Stromal cell of bone marrow (primary cell): Measurements from ENCODE around the gene MMD.
"Not testable (repeated sequence)": the region's sequence is repeated elsewhere in the genome, so short reads cannot be mapped to it uniquely, and the experiment has no call there.

Source experiments
- DNase-seq: peaks from one replicate; pipeline ENCODE4 v3.0.0-alpha.2; 2012; ENCODE audit warnings: low read depth

MMD gene

GRCh38 chr17:55391764-55392467, 29.7 kb downstream of the MMD start:
- DNase-seq, result no peak

DNA sequence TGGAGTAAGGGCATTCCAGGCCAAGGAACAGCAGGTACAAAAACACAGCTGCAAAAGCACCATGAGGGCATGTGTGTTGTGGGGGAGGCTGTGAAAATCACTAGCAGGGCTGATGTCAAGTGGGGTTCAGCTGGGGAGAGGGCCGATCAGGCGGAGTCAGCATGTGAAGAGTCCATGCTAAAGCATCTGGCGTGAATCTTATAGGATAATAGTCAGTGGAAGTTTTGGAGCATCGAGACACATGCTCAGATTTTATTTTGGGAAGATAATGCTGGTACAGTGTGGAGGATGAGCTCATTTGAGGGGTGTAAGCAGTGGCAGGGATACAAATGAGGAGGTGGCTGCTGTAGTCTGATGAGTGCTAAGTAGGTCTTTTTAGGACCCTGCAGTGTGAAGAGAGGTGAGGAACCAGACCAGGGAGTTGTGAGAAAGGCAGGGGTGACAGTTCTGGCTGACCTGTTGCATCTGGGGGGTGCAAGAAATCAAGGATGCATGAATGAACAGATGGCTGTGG, 30.3 kb downstream of the MMD start:
- no peak for DNase-seq

- DNase-seq, result no peak
These were observed 31.2 kb downstream of the MMD start for GRCh38 chr17:55390364-55390977.

DNA sequence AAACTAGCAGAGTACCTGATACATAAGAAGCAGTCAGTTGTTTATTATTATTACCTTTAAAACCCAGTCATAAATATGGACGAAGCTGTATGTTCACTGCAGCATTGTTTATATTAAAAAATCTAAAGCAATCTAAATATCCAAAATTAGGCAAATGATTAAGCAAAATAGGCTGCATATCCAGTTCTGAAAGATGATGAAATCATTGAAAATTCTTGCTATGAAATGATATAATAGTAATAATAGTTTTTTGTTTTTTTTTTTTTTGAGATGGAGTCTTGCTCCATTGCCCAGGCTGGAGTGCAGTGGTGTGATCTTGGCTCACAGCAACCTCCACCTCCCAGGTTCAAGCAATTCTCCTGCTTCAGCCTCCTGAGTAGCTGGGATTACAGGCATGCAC, 31.9 kb downstream of the MMD start:
- DNase-seq, result not testable (repeated sequence)

- DNase-seq, result no peak
These were observed 32.8 kb downstream of the MMD start for GRCh38 chr17:55388842-55389241.

- no peak for DNase-seq
These were observed 34.8 kb downstream of the MMD start for GRCh38 chr17:55386796-55387332.

DNA sequence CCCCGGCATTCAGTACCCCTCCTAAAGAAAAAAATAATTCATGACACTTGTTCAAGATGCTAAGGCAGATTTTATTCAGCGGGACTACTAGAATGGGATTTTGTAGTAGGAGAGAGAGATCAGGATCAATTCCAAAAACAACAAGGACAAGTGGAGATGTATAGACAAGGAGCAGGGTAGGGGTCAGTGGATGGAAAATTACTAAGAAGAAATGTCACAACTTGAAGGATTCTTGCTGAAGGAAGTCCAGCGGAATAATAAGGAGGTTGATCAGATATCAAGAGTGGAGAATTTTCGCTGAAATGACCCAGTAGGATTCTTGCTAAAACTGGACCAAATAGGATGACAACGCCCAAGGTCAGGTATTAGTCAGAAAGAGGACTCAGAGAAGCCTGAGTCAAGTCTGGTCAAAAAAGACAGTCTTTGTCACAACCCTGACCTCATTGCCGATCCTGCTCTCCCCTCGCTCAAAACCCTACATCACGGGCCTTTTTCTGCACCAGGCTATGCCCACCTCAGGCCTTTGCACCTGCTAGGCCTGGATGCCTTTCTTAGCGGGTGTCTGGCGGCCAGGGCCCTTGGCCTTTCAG, 36.9 kb downstream of the MMD start:
- no peak for DNase-seq

GRCh38 chr17:55383771-55384642, 37.6 kb downstream of the MMD start:
- DNase-seq, result no peak

DNA sequence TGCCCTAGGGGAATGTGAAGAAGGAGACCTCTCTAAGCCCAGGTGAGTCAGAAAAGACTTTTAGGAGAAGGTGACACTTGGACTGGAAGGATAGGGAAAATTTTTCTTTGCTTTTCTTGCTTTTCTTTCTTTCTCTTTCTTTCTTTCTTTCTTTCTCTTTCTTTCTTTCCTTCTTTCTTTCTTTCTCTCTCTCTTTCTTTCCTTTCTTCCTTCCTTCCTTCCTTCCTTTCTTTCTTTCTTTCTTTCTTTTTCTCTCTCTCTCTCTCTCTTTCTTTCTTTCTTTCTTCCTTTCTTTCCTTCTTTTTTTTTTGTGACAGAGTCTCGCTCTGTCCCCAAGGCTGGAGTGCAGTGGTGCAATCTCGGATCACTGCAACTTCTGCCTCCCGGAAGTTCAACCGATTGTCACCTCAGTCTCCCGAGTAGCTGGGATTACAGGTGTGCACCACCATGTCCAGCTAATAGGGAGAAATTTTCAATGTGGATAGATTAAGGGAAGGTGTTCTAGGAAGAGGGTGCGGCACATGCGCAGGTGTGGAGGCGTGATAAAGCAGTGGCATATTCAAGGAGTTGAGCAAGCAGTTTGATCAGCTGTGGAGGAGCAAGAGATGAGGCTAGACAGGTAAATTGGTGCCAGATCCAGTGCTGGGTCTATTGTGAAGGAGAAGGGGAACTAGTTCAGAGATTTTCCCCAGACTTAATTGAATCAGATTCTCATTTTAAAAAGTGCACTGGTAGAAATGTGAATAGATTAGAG, 40.4 kb downstream of the MMD start:
- DNase-seq, result no peak

GRCh38 chr17:55377671-55378275, 43.9 kb downstream of the MMD start:
- no peak for DNase-seq

- no peak for DNase-seq
These were observed 52.9 kb downstream of the MMD start for GRCh38 chr17:55368706-55369105.

DNA sequence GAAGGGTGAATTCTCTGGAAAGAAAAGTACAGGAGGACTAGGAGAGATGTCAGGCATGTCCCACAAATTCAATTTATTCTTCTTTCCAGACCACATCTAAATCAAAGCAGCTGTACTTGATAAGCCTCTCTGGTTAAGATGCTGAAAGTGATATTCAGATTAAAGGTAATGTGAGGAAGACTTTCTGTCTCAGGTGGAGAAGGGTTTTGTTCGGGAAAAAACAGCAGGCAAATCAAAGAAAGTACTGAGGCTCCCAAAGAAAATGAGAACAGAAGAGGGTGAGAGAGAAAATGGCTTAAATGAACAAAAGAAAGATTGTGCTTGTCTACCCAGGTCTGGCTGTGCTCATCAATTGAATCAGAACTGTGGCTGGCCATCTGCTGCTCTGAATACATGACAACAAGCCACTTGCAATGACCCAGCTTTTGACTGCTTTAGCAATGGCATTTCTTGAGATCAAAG, 55.6 kb downstream of the MMD start:
- DNase-seq, result no peak

DNA sequence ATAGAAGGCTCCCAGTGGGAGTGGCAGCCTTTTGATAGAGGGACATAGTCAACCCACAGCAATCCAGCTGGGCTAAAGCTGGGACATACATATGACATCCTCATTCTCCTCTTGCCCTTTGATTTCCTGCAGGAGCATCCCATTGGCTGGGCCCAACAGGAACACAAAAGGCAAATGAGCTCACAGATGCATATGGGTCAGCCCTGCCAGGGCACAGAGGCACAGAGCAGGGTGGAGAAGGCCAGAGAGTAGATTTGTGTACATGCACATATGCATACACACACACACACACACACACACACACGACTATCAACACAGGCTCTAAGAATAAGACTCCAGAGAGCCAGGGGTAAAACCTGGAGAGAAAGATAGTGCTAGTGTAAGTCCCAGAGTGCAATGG, 58.6 kb downstream of the MMD start:
- DNase-seq, result no peak

GRCh38 chr17:55360971-55361370, 60.7 kb downstream of the MMD start:
- DNase-seq, result no peak

GRCh38 chr17:55356434-55357328, 65.0 kb downstream of the MMD start:
- peak; percentile 33 for DNase-seq

- no peak for DNase-seq
These were observed 66.7 kb downstream of the MMD start for GRCh38 chr17:55354941-55355340.

GRCh38 chr17:55354010-55354409, 67.6 kb downstream of the MMD start:
- DNase-seq, result no peak

- no peak for DNase-seq
These were observed 70.4 kb downstream of the MMD start for GRCh38 chr17:55351226-55351625.

GRCh38 chr17:55350825-55351205, 70.8 kb downstream of the MMD start:
- DNase-seq, result no peak
